KMS-11 (cell line): ENCODE results near the gene STK4.
A peak's percentile ranks its signal among the peaks of the same experiment; 100 is the strongest.

Experiments
- H2AFZ ChIP-seq: fragments of 200-600 bp; sonication (generic); 2 replicates; pipeline ENCODE4 v1.6.1; 2016; ENCODE audit warnings: antibody characterized with exemption, mixed run types, low read depth
- H3K27ac ChIP-seq: fragments of 200-600 bp; sonication (generic); 2 replicates; pipeline ENCODE4 v1.6.1; 2016; ENCODE audit warnings: mild to moderate bottlenecking, mixed run types
- H3K27me3 ChIP-seq: fragments of 200-600 bp; sonication (generic); 2 replicates; pipeline ENCODE4 v1.6.1; 2017; ENCODE audit warnings: mild to moderate bottlenecking, low read depth, mixed run types, moderate library complexity; ENCODE audit not compliant: insufficient read depth
- H3K36me3 ChIP-seq: fragments of 200-600 bp; sonication (generic); 2 replicates; pipeline ENCODE4 v1.6.1; 2017; ENCODE audit warnings: mild to moderate bottlenecking, mixed run types; ENCODE audit not compliant: insufficient read depth
- H3K4me1 ChIP-seq: fragments of 200-600 bp; sonication (generic); 2 replicates; pipeline ENCODE4 v1.6.1; 2016; ENCODE audit warnings: mild to moderate bottlenecking, low read depth, mixed run types; ENCODE audit not compliant: poor library complexity, severe bottlenecking
- H3K4me2 ChIP-seq: fragments of 200-600 bp; sonication (generic); 2 replicates; pipeline ENCODE4 v1.7.0; 2016; ENCODE audit warnings: mild to moderate bottlenecking, mixed run types
- H3K4me3 ChIP-seq: fragments of 200-600 bp; sonication (generic); IDR thresholded peaks from 2 replicates; pipeline ENCODE4 v1.6.1; 2017; ENCODE audit warnings: low read depth, low read length, mixed read lengths; ENCODE audit not compliant: insufficient read depth
- H3K79me2 ChIP-seq: fragments of 200-600 bp; sonication (generic); 2 replicates; pipeline ENCODE4 v1.6.1; 2016; ENCODE audit warnings: low read depth, mixed run types; ENCODE audit not compliant: insufficient read depth
- H3K9ac ChIP-seq: fragments of 200-600 bp; sonication (generic); 2 replicates; pipeline ENCODE4 v1.6.1; 2016; ENCODE audit warnings: mild to moderate bottlenecking, mixed run types
- H4K20me1 ChIP-seq: fragments of 200-600 bp; sonication (generic); 2 replicates; pipeline ENCODE4 v1.6.1; 2016; ENCODE audit warnings: mild to moderate bottlenecking, mixed run types; ENCODE audit not compliant: insufficient read depth
- TF ChIP-seq, protein P1 (sequence below): fragments of 200-600 bp; sonication (generic); conservative IDR thresholded peaks from 2 replicates; pipeline ENCODE4 v1.6.1; 2017; ENCODE audit warnings: low read depth, mild to moderate bottlenecking, antibody characterized with exemption, low read length, moderate library complexity, mixed read lengths

Gene STK4

DNA sequence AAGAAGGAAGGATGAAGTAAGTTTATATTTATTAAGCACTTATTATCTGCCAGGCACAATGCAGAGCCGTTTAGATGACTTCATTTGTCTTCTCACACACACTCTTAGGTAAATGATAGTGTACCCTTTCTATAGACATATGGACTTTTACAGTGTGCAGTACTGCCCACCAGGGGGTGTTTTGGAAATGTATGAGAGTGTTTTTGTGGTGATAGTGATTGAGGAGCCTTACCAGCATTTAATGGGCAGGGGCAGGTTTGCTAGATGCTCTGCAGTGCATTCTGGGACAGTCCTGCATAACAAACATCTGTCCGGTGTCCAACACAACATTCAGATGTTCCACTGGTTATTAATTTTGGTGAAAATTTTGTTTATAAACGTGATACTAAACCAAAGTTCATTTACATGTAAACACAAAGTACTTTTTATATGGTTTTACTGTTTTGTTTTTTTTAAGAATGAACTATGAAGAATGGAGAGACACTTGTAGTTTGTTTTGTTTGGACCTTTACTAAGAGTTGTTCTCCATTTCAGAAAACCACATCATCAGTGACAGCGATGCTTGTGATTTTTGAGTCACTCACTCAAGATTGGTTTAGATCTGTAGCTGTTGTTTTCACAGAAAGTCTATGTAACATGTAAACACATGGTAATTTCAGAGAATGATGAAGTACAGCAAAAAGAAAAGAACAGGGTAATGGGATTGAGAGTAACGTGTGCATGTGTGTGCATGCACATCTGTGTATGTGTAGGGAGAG is 114.7 kb downstream of the STK4 start:
- Histone ChIP-seq H3K27me3 (no peaks in the 10 kb centered on the region), H3K36me3 (0 out of 2 replicates have a peak, but pooled peaks cover 4% of the 10 kb centered on the region), H3K79me2 (no peaks in the 10 kb centered on the region), H3K9ac (no peak overlapping the region), H3K4me1 (peaks cover 14% of the 10 kb centered on the region), H3K4me3 (no peak overlapping the region), H3K27ac (no peak overlapping the region), H2AFZ (no peak overlapping the region), H3K4me2 (no peak overlapping the region), H4K20me1 (no peaks in the 10 kb centered on the region)
- TF ChIP-seq, protein P1, sequence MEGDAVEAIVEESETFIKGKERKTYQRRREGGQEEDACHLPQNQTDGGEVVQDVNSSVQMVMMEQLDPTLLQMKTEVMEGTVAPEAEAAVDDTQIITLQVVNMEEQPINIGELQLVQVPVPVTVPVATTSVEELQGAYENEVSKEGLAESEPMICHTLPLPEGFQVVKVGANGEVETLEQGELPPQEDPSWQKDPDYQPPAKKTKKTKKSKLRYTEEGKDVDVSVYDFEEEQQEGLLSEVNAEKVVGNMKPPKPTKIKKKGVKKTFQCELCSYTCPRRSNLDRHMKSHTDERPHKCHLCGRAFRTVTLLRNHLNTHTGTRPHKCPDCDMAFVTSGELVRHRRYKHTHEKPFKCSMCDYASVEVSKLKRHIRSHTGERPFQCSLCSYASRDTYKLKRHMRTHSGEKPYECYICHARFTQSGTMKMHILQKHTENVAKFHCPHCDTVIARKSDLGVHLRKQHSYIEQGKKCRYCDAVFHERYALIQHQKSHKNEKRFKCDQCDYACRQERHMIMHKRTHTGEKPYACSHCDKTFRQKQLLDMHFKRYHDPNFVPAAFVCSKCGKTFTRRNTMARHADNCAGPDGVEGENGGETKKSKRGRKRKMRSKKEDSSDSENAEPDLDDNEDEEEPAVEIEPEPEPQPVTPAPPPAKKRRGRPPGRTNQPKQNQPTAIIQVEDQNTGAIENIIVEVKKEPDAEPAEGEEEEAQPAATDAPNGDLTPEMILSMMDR, result peak; percentile 81

DNA sequence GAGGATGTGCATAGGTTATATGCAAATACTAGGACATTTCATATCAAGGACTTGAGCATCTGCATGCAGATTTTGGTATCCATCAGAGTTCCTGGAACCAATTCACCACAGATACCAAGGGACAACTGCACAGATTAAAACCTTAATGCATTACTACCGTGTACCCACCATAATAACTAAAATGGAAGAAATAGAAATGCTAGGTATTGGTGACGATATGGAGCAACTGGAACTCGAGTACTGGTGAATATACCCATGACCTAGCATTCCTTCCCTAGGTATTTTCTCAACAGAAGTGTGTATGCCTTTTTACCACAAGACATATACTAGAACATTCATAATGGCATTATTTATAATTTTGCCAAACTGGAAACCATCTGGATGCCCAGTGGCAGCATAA is 116.2 kb downstream of the STK4 start:
- H3K4me2 ChIP-seq, result no peak overlapping the region
- H3K36me3 ChIP-seq, result 0 out of 2 replicates have a peak, but pooled peaks cover 4% of the 10 kb centered on the region
- H3K27me3 ChIP-seq, result no peaks in the 10 kb centered on the region
- H3K79me2 ChIP-seq, result no peaks in the 10 kb centered on the region
- H3K9ac ChIP-seq, result no peak overlapping the region
- no peaks in the 10 kb centered on the region for H4K20me1 ChIP-seq
- peaks cover 14% of the 10 kb centered on the region for H3K4me1 ChIP-seq
- no peak overlapping the region for H2AFZ ChIP-seq
- H3K27ac ChIP-seq, result no peak overlapping the region
- no peak overlapping the region for H3K4me3 ChIP-seq
- TF ChIP-seq, protein P1, result no peak

DNA sequence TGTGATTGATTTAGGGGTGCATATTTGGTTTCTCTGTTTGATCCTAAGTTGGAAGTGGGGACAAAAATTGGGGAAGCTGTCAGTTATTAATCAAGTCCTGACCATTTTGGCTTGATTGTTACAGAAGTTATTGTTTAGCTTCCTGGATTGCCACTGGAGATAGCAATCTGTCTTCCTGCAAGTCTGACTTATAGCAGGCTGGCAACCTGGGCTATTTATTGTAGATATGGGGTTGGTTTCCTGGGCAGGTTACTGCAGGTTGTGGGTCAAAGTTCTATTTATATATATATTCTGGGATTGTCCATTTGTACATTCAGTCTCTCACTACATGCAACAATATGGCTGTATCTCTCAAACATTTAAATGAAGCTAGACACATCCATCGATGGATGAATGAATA is 116.8 kb downstream of the STK4 start:
- Histone ChIP-seq H3K36me3 (0 out of 2 replicates have a peak, but pooled peaks cover 4% of the 10 kb centered on the region), H3K9ac (no peak overlapping the region), H4K20me1 (no peaks in the 10 kb centered on the region)

DNA sequence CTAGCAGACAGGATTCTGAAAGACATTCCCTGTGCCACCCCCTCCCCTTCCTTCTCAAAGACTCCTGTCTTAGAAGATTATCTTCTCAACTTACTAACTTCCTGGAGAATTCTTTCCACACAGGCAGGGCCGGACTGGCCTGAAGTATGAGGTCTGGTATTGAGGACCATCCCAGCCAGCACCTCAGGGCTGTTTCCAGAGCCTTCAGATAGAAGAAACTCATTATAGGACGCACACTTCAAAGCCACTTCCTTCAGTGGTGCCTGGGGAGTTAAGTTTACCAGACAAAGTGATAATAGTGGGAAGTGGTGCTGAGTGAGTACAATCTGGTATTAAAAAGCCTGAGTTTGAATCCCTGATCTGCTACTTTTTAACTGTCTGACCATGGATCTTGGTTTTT is 119.0 kb downstream of the STK4 start:
- Histone ChIP-seq H3K27ac (no peak overlapping the region), H3K4me2 (no peak overlapping the region), H3K4me3 (no peak overlapping the region), H2AFZ (no peak overlapping the region), H3K36me3 (0 out of 2 replicates have a peak, but pooled peaks cover 4% of the 10 kb centered on the region), H3K9ac (no peak overlapping the region), H3K27me3 (no peaks in the 10 kb centered on the region), H3K79me2 (no peaks in the 10 kb centered on the region), H3K4me1 (peaks cover 10% of the 10 kb centered on the region), H4K20me1 (no peaks in the 10 kb centered on the region)
- TF ChIP-seq, protein P1, result no peak

More for the DNA sequence above, 116.8 kb downstream of the STK4 start:
- Histone ChIP-seq H3K4me1 (peaks cover 10% of the 10 kb centered on the region), H2AFZ (no peak overlapping the region), H3K79me2 (no peaks in the 10 kb centered on the region), H3K27ac (no peak overlapping the region), H3K4me3 (no peak overlapping the region), H3K27me3 (no peaks in the 10 kb centered on the region), H3K4me2 (no peak overlapping the region)
- TF ChIP-seq, protein P1, result no peak
